ENCODE measurements around the gene C2CD4C. TPM values are rescaled to one million over a fixed set of nuclear protein-coding genes. Genes with fewer than 3 reads are reported as not detected.

C2CD4C gene
- total and polyA plus RNA-seq, 2 donors (not counting 3 experiments of a cell fraction or from before 2014, with no cell fraction given) = 0.25 to 0.38 TPM

DNA sequence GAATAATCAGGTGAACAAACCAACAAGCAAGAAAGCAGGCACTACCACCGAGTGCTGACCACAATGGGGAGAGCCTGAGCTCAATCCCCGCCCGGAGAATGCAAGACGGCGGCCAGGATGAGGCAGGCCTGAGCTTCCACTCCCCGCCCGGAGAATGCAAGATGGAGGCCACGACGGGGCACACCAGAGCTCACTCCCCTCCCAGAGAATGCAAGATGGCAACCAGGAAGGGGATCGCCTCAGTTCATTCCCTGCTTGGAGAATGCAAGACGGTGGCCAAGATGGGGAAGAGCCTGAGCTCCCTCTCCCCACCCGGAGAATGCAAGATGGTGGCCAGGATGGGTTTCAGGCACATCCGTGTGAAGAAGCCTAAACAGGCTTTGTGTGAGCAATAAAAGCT, 39.7 kb downstream of the C2CD4C start:
- H3K9me3 ChIP-seq (replicated peaks; ENCODE audit: control insufficient read depth, insufficient read depth, low read length) = no peaks in the 10 kb centered on the region
- H3K36me3 ChIP-seq (ENCODE audit: control insufficient read depth in 2 of 2, extremely low read depth in 1 of 2, insufficient read depth in 2 of 2, low read length in 2 of 2) = no peaks in the 10 kb centered on the region
- H3K27me3 ChIP-seq (ENCODE audit: control insufficient read depth in 2 of 2, insufficient read depth in 2 of 2, low read length in 2 of 2) = peaks cover 0 to 4% of the 10 kb centered on the region in 2 experiments
- H3K9me1 ChIP-seq (replicated peaks; ENCODE audit: control insufficient read depth, extremely low read depth, insufficient read depth, low read length) = no peaks in the 10 kb centered on the region
- POLR2A ChIA-PET = no interaction called here
- H3K27ac ChIP-seq (ENCODE audit: insufficient read depth, low read depth, low read length) = no peak overlapping the region
- H3K79me2 ChIP-seq (ENCODE audit: control insufficient read depth, insufficient read depth, low read length) = no peaks in the 10 kb centered on the region
- intact Hi-C loops (cut with micrococcal nuclease) (no loop called here), dilution Hi-C loops (cut with MboI; ENCODE audit: extremely low pct_ligation_motif_present, low sequenced_read_pairs) (no loop called here)
- no peak overlapping the region for H3K9ac ChIP-seq (replicated peaks; ENCODE audit: extremely low read depth, insufficient read depth, low read length)
- CTCF ChIA-PET = no interaction called here
- no TSS peak for BruUV-seq (replicated peaks)
- no peak for TF ChIP-seq MYC (IDR thresholded peaks at IDR 0.05; ENCODE audit: low read depth, low read length)
- TF ChIP-seq, protein P1, sequence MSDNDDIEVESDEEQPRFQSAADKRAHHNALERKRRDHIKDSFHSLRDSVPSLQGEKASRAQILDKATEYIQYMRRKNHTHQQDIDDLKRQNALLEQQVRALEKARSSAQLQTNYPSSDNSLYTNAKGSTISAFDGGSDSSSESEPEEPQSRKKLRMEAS (IDR thresholded peaks at IDR 0.05; ENCODE audit: insufficient read depth, insufficient read length) = no peak
- TF ChIP-seq POLR2A (IDR thresholded peaks at IDR 0.05; ENCODE audit: low read depth, low read length) = no peak
- H2AFZ ChIP-seq (ENCODE audit: low read depth, low read length) = no peak overlapping the region
- no peak overlapping the region for H3K4me3 ChIP-seq (replicated peaks in 1 of 3; ENCODE audit: insufficient read depth in 1 of 3, low read depth in 1 of 3, low read length in 3 of 3)
- no peaks in the 10 kb centered on the region for H4K20me1 ChIP-seq (replicated peaks; ENCODE audit: control insufficient read depth, extremely low read depth, insufficient read depth, low read length)
- no peak for DNase-seq (ENCODE audit: low read depth, low spot score)
- no peaks in the 10 kb centered on the region for H3K4me1 ChIP-seq (ENCODE audit: control insufficient read depth, extremely low read depth, insufficient read depth, low read length)
- FAIRE-seq = no peak
- H3K4me2 ChIP-seq (ENCODE audit: insufficient read depth, low read length) = no peak overlapping the region

DNA sequence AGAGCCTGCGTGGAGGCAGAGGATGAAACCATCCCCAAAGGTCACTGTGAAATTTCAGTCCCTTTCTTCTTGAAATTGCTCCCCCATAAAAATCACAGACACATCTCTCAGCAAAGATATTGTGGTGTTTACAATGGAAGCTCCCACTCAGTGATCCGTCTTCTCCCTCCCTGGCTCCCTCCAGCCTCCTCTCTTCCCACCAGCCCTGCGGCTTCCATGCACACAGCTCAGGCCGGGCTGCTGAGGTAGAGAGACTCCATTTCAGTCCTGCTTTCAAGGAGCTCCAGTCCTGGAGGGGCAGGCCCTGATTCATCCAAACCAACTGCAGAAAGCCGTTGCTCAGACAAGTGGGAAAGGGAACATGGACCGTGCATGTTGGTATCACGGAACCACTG, 40.3 kb downstream of the C2CD4C start:
- Histone ChIP-seq H3K9ac (replicated peaks; ENCODE audit: extremely low read depth, insufficient read depth, low read length) (no peak overlapping the region), H3K79me2 (ENCODE audit: control insufficient read depth, insufficient read depth, low read length) (no peaks in the 10 kb centered on the region), H3K9me1 (replicated peaks; ENCODE audit: control insufficient read depth, extremely low read depth, insufficient read depth, low read length) (no peaks in the 10 kb centered on the region), H3K4me2 (ENCODE audit: insufficient read depth, low read length) (no peak overlapping the region), H3K36me3 (ENCODE audit: control insufficient read depth in 2 of 2, extremely low read depth in 1 of 2, insufficient read depth in 2 of 2, low read length in 2 of 2) (no peaks in the 10 kb centered on the region), H3K9me3 (replicated peaks; ENCODE audit: control insufficient read depth, insufficient read depth, low read length) (no peaks in the 10 kb centered on the region), H4K20me1 (replicated peaks; ENCODE audit: control insufficient read depth, extremely low read depth, insufficient read depth, low read length) (no peaks in the 10 kb centered on the region), H3K4me3 (replicated peaks in 1 of 3; ENCODE audit: insufficient read depth in 1 of 3, low read depth in 1 of 3, low read length in 3 of 3) (no peak overlapping the region), H3K27me3 (ENCODE audit: control insufficient read depth in 2 of 2, insufficient read depth in 2 of 2, low read length in 2 of 2) (peaks cover 0 to 4% of the 10 kb centered on the region in 2 experiments), H2AFZ (ENCODE audit: low read depth, low read length) (no peak overlapping the region), H3K27ac (ENCODE audit: insufficient read depth, low read depth, low read length) (no peak overlapping the region), H3K4me1 (ENCODE audit: control insufficient read depth, extremely low read depth, insufficient read depth, low read length) (no peaks in the 10 kb centered on the region)
- dilution Hi-C loops (cut with MboI; ENCODE audit: extremely low pct_ligation_motif_present, low sequenced_read_pairs) = no loop called here
- POLR2A ChIA-PET = no interaction called here
- CTCF ChIA-PET = no interaction called here
- DNase-seq (ENCODE audit: low read depth, low spot score) (no peak), FAIRE-seq (no peak)
- no TSS peak for BruUV-seq (replicated peaks)
- intact Hi-C loops (cut with micrococcal nuclease) = no loop called here
- TF ChIP-seq EZH2 (IDR thresholded peaks at IDR 0.05; ENCODE audit: borderline replicate concordance, low read depth, low read length, severe bottlenecking) = no peak

Measured in endothelial cell of umbilical vein (primary cell).